GM12878 (cell line): Measurements from ENCODE around the gene PRPSAP1. TPM values are rescaled to one million over a fixed set of nuclear protein-coding genes. Genes with fewer than 3 reads are reported as not detected.
A peak's percentile ranks its signal among the peaks of the same experiment; 100 is the strongest.

Source experiments
- ATAC-seq: fragments of 200-7000 bp; cut with Tn5 transposase; 3 replicates; pipeline ENCODE4 v1.9.1; 2020; ENCODE audit warnings: mild to moderate bottlenecking, moderate library complexity
- BruUV-seq: library from RNA; stranded (reverse); fragments of 400-500 nt; replicated peaks from 2 replicates; lab custom pipeline; 2021; lab: Mats Ljungman, UMichigan
- CTCF ChIA-PET: fragments of 300-600 bp; sonication (Branson Sonifier 250); formaldehyde crosslinking; extraction: SDS; loops from one replicate; lab custom pipeline; 2021; ENCODE audit warnings: inconsistent platforms; lab: Yijun Ruan, JAX
- POLR2A ChIA-PET: fragments of 350-600 bp; formaldehyde crosslinking; extraction: SDS; loops from one replicate; lab custom pipeline; 2021; ENCODE audit warnings: inconsistent platforms; lab: Charles Lee
- RAD21 ChIA-PET: fragments of 300-600 bp; sonication (Branson Sonifier 250); formaldehyde crosslinking; loops from one replicate; lab custom pipeline; 2023; ENCODE audit warnings: antibody characterized with exemption; ENCODE audit not compliant: unreplicated experiment; lab: Charles Lee
- SMC1A ChIA-PET: fragments of 300-600 bp; sonication (Branson Sonifier 250); formaldehyde crosslinking; loops from one replicate; lab custom pipeline; 2023; ENCODE audit not compliant: unreplicated experiment, uncharacterized antibody; lab: Charles Lee
- DNase-seq: peaks from one replicate; pipeline ENCODE4 v3.0.0-alpha.2; 2011; ENCODE audit warnings: low read depth, low spot score
- FAIRE-seq: peaks from 3 replicates; lab custom pipeline; 2011; peaks lifted over from hg19 to GRCh38; lab: Jason Lieb, UNC
- H2AFZ ChIP-seq: 2 replicates; pipeline ENCODE4 v1.6.0; 2011; ENCODE audit warnings: low read depth, low read length, control low read depth; ENCODE audit not compliant: control insufficient read depth
- H3K27ac ChIP-seq: 2 replicates; pipeline ENCODE4 v1.5.1; 2011; ENCODE audit warnings: control low read depth; ENCODE audit not compliant: control insufficient read depth, insufficient read depth
- H3K27me3 ChIP-seq, 2 experiments: replicated peaks in 1 of 2; 2 replicates each; pipeline versions ENCODE4 v1.6.0 to v1.6.1; 2011; ENCODE audit warnings: low read length in 1 of 2; ENCODE audit not compliant: control insufficient read depth in 2 of 2, insufficient read depth in 2 of 2
- H3K36me3 ChIP-seq, 2 experiments: 2 replicates each; pipeline ENCODE4 v1.5.1; 2011; ENCODE audit warnings: low read length in 1 of 2; ENCODE audit not compliant: control insufficient read depth in 2 of 2, insufficient read depth in 2 of 2
- H3K4me1 ChIP-seq: 2 replicates; pipeline ENCODE4 v1.6.1; 2011; ENCODE audit warnings: mild to moderate bottlenecking, low read length, moderate library complexity, mixed read lengths; ENCODE audit not compliant: control insufficient read depth, insufficient read depth
- H3K4me2 ChIP-seq: 2 replicates; pipeline ENCODE4 v1.6.0; 2011; ENCODE audit warnings: control low read depth; ENCODE audit not compliant: control insufficient read depth, insufficient read depth
- H3K4me3 ChIP-seq: fragments of 200-600 bp; sonication (generic); 2 replicates; pipeline ENCODE4 v1.5.1; 2016
- H3K79me2 ChIP-seq: 2 replicates; pipeline ENCODE4 v1.6.0; 2011; ENCODE audit warnings: low read length; ENCODE audit not compliant: control insufficient read depth, insufficient read depth
- H3K9ac ChIP-seq: 2 replicates; pipeline ENCODE4 v1.8.0; 2011; ENCODE audit warnings: low read length, control low read depth, mixed read lengths; ENCODE audit not compliant: control insufficient read depth, insufficient read depth
- H3K9me3 ChIP-seq: replicated peaks from 3 replicates; pipeline ENCODE4 v1.5.1; 2011; ENCODE audit warnings: mild to moderate bottlenecking, low read length; ENCODE audit not compliant: control insufficient read depth, insufficient read depth
- H4K20me1 ChIP-seq: 2 replicates; pipeline ENCODE4 v1.6.0; 2011; ENCODE audit not compliant: control insufficient read depth, insufficient read depth
- ATF2 ChIP-seq: IDR thresholded peaks from 2 replicates; pipeline ENCODE4 v1.6.1; 2012; ENCODE audit warnings: low read length, inconsistent platforms
- CEBPB ChIP-seq, 2 experiments: fragments of 150-350 bp in 1 of 2; IDR thresholded peaks; 2 replicates each; pipeline ENCODE4 v1.6.1; 2012 to 2014; ENCODE audit warnings: low read depth in 2 of 2, low read length in 2 of 2, borderline replicate concordance in 1 of 2, inconsistent platforms in 1 of 2
- CHD4 ChIP-seq: fragments of 200-600 bp; sonication (generic); IDR thresholded peaks from 2 replicates; pipeline ENCODE4 v1.6.1; 2016; ENCODE audit warnings: mild to moderate bottlenecking
- CREB1 ChIP-seq: IDR thresholded peaks from 2 replicates; pipeline ENCODE4 v1.6.1; 2012; ENCODE audit warnings: low read depth, mild to moderate bottlenecking, inconsistent platforms
- EP300 ChIP-seq, 2 experiments: fragments of 150-350 bp in 1 of 2; IDR thresholded peaks; 2 replicates each; pipeline ENCODE4 v1.6.1; 2011 to 2012; ENCODE audit warnings: low read depth in 2 of 2, low read length in 2 of 2, borderline replicate concordance in 1 of 2, improper control_type of control experiment in 1 of 2, inconsistent platforms in 1 of 2; ENCODE audit not compliant: control insufficient read depth in 1 of 2
- MAX ChIP-seq: IDR thresholded peaks from 2 replicates; pipeline ENCODE4 v1.6.1; 2012; ENCODE audit warnings: low read depth, low read length, improper control_type of control experiment
- MEF2B ChIP-seq: fragments of 450-650 bp; IDR thresholded peaks from 2 replicates; pipeline ENCODE4 v1.6.1; 2018; ENCODE audit warnings: mild to moderate bottlenecking, moderate library complexity; ENCODE audit not compliant: partially characterized antibody, poor library complexity, severe bottlenecking
- NKRF ChIP-seq: fragments of 450-650 bp; conservative IDR thresholded peaks from 2 replicates; pipeline ENCODE4 v1.6.1; 2017; ENCODE audit warnings: mild to moderate bottlenecking, moderate library complexity
- PKNOX1 ChIP-seq: fragments of 450-650 bp; IDR thresholded peaks from 2 replicates; pipeline ENCODE4 v1.6.1; 2016; ENCODE audit warnings: mild to moderate bottlenecking
- PRDM15 ChIP-seq: fragments of 450-650 bp; formaldehyde crosslinking; IDR thresholded peaks from 2 replicates; pipeline ENCODE4 v1.4.0; 2020; ENCODE audit warnings: mild to moderate bottlenecking, moderate library complexity
- SP1 ChIP-seq: IDR thresholded peaks from one replicate; pipeline ENCODE4 v1.6.1; 2011; ENCODE audit warnings: low read depth, low read length
- USF2 ChIP-seq: IDR thresholded peaks from 2 replicates; pipeline ENCODE4 v1.6.1; 2011; ENCODE audit warnings: low read depth, low read length, improper control_type of control experiment, borderline replicate concordance
- YBX1 ChIP-seq: fragments of 450-650 bp; IDR thresholded peaks from 2 replicates; pipeline ENCODE4 v1.6.1; 2016; ENCODE audit warnings: antibody characterized with exemption
- WGBS: methylation state at CpG from one replicate; pipeline ENCODE4 v1.1.6; 2016; ENCODE audit warnings: low lambda C conversion rate; ENCODE audit not compliant: insufficient replicate concordance, insufficient coverage; ENCODE audit errors: missing lambda C conversion rate; 5-methylcytosine and 5-hydroxymethylcytosine counted together
- in situ Hi-C: fragments of 300-500 bp; cut with MboI; formaldehyde crosslinking; loops from 9 replicates; pipeline ENCODE4 v1.14.3; 2018; ENCODE audit warnings: mixed read lengths
- intact Hi-C: fragments of 100-400 bp; cut with micrococcal nuclease; formaldehyde crosslinking; loops from one replicate; pipeline ENCODE4 v1.14.2; 2022; ENCODE audit not compliant: unreplicated experiment
- polyA plus RNA-seq, 11 experiments: library from polyadenylated mRNA; depleted of rRNA in 4 of 11; unstranded in 6 of 11; stranded (reverse) in 5 of 11; fragments of >200 nt; fragmentation: Nextera tagmentation in 4 of 11; fragmentation: Illumina TruSeq in 1 of 11; extraction: Ambion mirVana in 4 of 11; extraction: Trizol in 1 of 11; gene quantifications; 1 replicate in 1 of 11; 2 replicates in 10 of 11; pipeline versions ENCODE4 v1.2.1 to v1.2.3, GENCODE V29; 2011 to 2016; ENCODE audit warnings: inconsistent platforms in 2 of 11, missing spikeins in 2 of 11, low read depth in 1 of 11
- total RNA-seq, 4 experiments: library from RNA; depleted of rRNA in 3 of 4; stranded (reverse); fragments of >200 nt in 3 of 4; fragmentation: Illumina TruSeq in 1 of 4; extraction: Trizol in 1 of 4; gene quantifications; 2 replicates each; pipeline versions ENCODE4 v1.2.1 to v1.2.3, GENCODE V29; 2013 to 2021

PRPSAP1 gene
- total and polyA plus RNA-seq, 10 of the 15 experiments (the other 5 are each of a cell fraction or from before 2014, with no cell fraction given), result 15.8 to 84.2 (median 44.2) TPM

GRCh38 chr17:76354747-76355310 lies 1.1 kb upstream of the PRPSAP1 start:
- BruUV-seq, result no TSS peak
- DNase-seq (no peak), FAIRE-seq (no peak), ATAC-seq (no peak)
- H3K36me3 ChIP-seq, result no peaks in the 10 kb centered on the region
- H3K4me3 ChIP-seq, result peak overlapping the region; percentile 33; the same call in 1 of the 2 replicates
- H3K79me2 ChIP-seq, result peaks cover 7% of the 10 kb centered on the region
- ChIA-PET POLR2A (interaction anchor here (0.5 to 0.7 kb wide), 5 partner anchors 40 to 632 kb away, joined by 3 to 6 read pairs (median 4); no protein-coding TSS in a partner anchor), CTCF (interaction anchor here (0.7 to 0.8 kb wide), 2 partner anchors 12 to 349 kb away, joined by 3 read pairs; no protein-coding TSS in a partner anchor), RAD21 (no interaction called here), SMC1A (no interaction called here)
- peak overlapping the region; percentile 4; the same call in 1 of the 2 replicates for H3K9ac ChIP-seq
- H4K20me1 ChIP-seq, result no peaks in the 10 kb centered on the region
- H3K9me3 ChIP-seq, result no peaks in the 10 kb centered on the region
- no peak overlapping the region for H3K27ac ChIP-seq
- in situ Hi-C loops, result no loop called here
- peak overlapping the region; percentile 51 for H2AFZ ChIP-seq
- intact Hi-C loops, result no loop called here
- WGBS, result 73% methylated on average over 13 of the region's 13 CpGs
- H3K4me1 ChIP-seq, result peaks cover 13% of the 10 kb centered on the region
- H3K4me2 ChIP-seq, result peak overlapping the region; percentile 92; the same call in 1 of the 2 replicates
- H3K27me3 ChIP-seq, result no peaks in the 10 kb centered on the region
- no peak for TF ChIP-seq CEBPB (IDR thresholded peaks at IDR 0.05; ENCODE audit: borderline replicate concordance in 1 of 2, low read depth in 2 of 2, low read length in 2 of 2)
- no peak for TF ChIP-seq MAX
- TF ChIP-seq USF2, result no peak
- no peak for TF ChIP-seq MEF2B
- TF ChIP-seq CHD4, result no peak
- no peak for TF ChIP-seq SP1
- no peak for TF ChIP-seq NKRF
- no peak for TF ChIP-seq ATF2
- no peak for TF ChIP-seq YBX1
- TF ChIP-seq EP300 (IDR thresholded peaks at IDR 0.05; ENCODE audit: borderline replicate concordance in 1 of 2, control insufficient read depth in 1 of 2, low read depth in 2 of 2, low read length in 2 of 2), result no peak
- TF ChIP-seq CREB1, result no peak
- TF ChIP-seq PRDM15, result no peak
- TF ChIP-seq PKNOX1, result no peak
